CD4-positive, CD25-positive, alpha-beta regulatory T cell (primary cell): Measurements from ENCODE around the gene ELAVL2. TPM values are rescaled to one million over a fixed set of nuclear protein-coding genes. Genes with fewer than 3 reads are reported as not detected.

Experiments used
- ATAC-seq, 2 donors: fragments of 150-1000 bp; cut with Tn5 transposase; one replicate each; pipeline ENCODE4 v1.10.0; 2021; ENCODE audit warnings: low read depth in 2 of 2, moderate number of reproducible peaks in 2 of 2, moderate library complexity in 1 of 2
- DNase-seq, 3 donors: peaks; one replicate each; pipeline versions ENCODE4 v3.0.0 to v3.0.0-alpha.2; 2012 to 2022; ENCODE audit warnings: mixed read lengths in 1 of 3
- H3K27ac ChIP-seq: one replicate; pipeline ENCODE4 v1.7.0; 2013; ENCODE audit warnings: mild to moderate bottlenecking, low read length; ENCODE audit not compliant: insufficient read depth, poor library complexity, severe bottlenecking
- H3K27me3 ChIP-seq: one replicate; pipeline ENCODE4 v1.7.0; 2013; ENCODE audit warnings: low read length; ENCODE audit not compliant: control insufficient read depth, insufficient read depth
- H3K36me3 ChIP-seq: one replicate; pipeline ENCODE4 v1.7.0; 2013; ENCODE audit warnings: mild to moderate bottlenecking, low read length, moderate library complexity; ENCODE audit not compliant: control insufficient read depth, insufficient read depth
- H3K4me1 ChIP-seq: 2 replicates; pipeline ENCODE4 v1.7.0; 2013; ENCODE audit warnings: mild to moderate bottlenecking, low read length; ENCODE audit not compliant: insufficient read depth, control insufficient read depth, poor library complexity, severe bottlenecking
- H3K4me3 ChIP-seq: one replicate; pipeline ENCODE4 v1.7.0; 2013; ENCODE audit warnings: low read depth, mild to moderate bottlenecking, low read length, moderate library complexity
- H3K9me3 ChIP-seq, 2 experiments: 1 replicate in 1 of 2; 2 replicates in 1 of 2; pipeline ENCODE4 v1.7.0; 2013; ENCODE audit warnings: low read length in 2 of 2, mild to moderate bottlenecking in 1 of 2, moderate library complexity in 1 of 2; ENCODE audit not compliant: control insufficient read depth in 2 of 2
- H3K27ac Mint-ChIP-seq, 3 donors: one replicate each; pipeline ENCODE4 v1.8.0; 2020 to 2022; ENCODE audit warnings: mild to moderate bottlenecking in 3 of 3, mixed read lengths in 3 of 3, moderate library complexity in 2 of 3
- H3K27me3 Mint-ChIP-seq: one replicate; pipeline ENCODE4 v1.8.0; 2022; ENCODE audit warnings: mild to moderate bottlenecking, mixed read lengths
- H3K36me3 Mint-ChIP-seq: one replicate; pipeline ENCODE4 v1.8.0; 2020; ENCODE audit warnings: mixed read lengths
- H3K4me1 Mint-ChIP-seq, 4 donors: one replicate each; pipeline ENCODE4 v1.8.0; 2020 to 2022; ENCODE audit warnings: mixed read lengths in 4 of 4, mild to moderate bottlenecking in 1 of 4
- H3K4me3 Mint-ChIP-seq, 4 donors: one replicate each; pipeline ENCODE4 v1.8.0; 2020 to 2022; ENCODE audit warnings: mild to moderate bottlenecking in 4 of 4, mixed read lengths in 4 of 4, moderate library complexity in 3 of 4
- H3K9me3 Mint-ChIP-seq, 7 donors: one replicate each; pipeline ENCODE4 v1.8.0; 2020 to 2022; ENCODE audit warnings: mixed read lengths in 7 of 7, mild to moderate bottlenecking in 3 of 7, moderate library complexity in 2 of 7
- polyA plus RNA-seq, 4 donors: library from polyadenylated mRNA; unstranded; fragments of 300-500 nt; fragmentation: Illumina TruSeq; gene quantifications; one replicate each; pipeline ENCODE4 v1.2.3, GENCODE V29; 2021
- total RNA-seq: library from RNA; stranded (reverse); gene quantifications from one replicate; pipeline ENCODE4 v1.2.3, GENCODE V29; 2022

The ELAVL2 gene
- total and polyA plus RNA-seq, 5 donors from 2014 or later, result not detected

DNA sequence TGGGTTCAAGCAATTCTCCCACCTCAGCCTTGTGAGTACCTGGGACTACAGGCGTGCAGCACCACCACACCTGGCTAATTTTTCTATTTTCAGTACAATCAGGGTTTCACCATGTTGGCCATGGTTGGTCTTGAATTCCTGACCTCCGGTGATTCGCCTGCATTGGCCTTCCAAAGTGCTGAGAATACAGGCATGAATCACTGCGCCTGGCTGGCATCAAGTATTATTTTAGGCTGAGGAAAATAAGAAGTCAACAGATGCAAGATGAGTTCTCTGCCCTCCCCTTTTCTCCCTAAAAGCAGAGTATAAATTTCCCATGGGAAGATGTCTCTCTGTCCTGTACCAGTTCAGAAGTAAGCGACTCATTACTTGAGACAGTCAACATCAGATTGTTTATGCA lies 71.5 kb downstream of the ELAVL2 start:
- no peak overlapping the region for H3K4me3 Mint-ChIP-seq
- H3K27ac Mint-ChIP-seq, result no peak overlapping the region

DNA sequence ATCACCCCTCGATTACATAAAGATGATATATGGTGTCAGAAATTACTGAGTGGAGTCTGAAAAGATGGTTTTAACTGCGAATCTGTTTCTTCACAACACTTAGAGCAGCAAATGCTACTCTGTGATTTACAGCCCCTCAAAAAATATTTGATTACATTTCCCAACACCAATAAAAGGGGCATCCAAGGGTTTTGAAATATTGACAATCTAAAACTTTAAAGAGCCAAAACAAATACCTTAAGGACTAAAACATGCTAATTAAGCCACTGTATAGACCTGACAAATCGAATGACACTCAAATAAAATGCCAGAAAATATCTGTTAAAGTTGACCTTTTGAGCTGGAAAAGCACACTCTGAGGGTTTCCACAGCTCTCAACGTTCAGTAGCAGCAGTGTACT lies 73.2 kb downstream of the ELAVL2 start:
- Histone ChIP-seq H3K9me3 (no peaks in the 10 kb centered on the region), H3K36me3 (no peaks in the 10 kb centered on the region), H3K4me3 (no peak overlapping the region), H3K4me1 (no peaks in the 10 kb centered on the region), H3K27ac (no peak overlapping the region), H3K27me3 (no peaks in the 10 kb centered on the region)
- DNase-seq, result no peak
- no peak for ATAC-seq
- no peak overlapping the region for H3K27ac Mint-ChIP-seq
- no peaks in the 10 kb centered on the region for H3K4me1 Mint-ChIP-seq
- H3K36me3 Mint-ChIP-seq, result no peaks in the 10 kb centered on the region
- no peaks in the 10 kb centered on the region for H3K27me3 Mint-ChIP-seq
- H3K4me3 Mint-ChIP-seq, result no peak overlapping the region
- H3K9me3 Mint-ChIP-seq, result peaks cover 2 to 23% (median 3%) of the 10 kb centered on the region in 7 donors

More for the DNA sequence above, 71.5 kb downstream of the ELAVL2 start:
- peaks cover 1 to 16% (median 4%) of the 10 kb centered on the region in 7 donors for H3K9me3 Mint-ChIP-seq
- Histone ChIP-seq H3K9me3 (no peaks in the 10 kb centered on the region), H3K27ac (no peak overlapping the region), H3K4me1 (no peaks in the 10 kb centered on the region), H3K36me3 (no peaks in the 10 kb centered on the region), H3K4me3 (no peak overlapping the region), H3K27me3 (no peaks in the 10 kb centered on the region)
- no peak for DNase-seq
- no peaks in the 10 kb centered on the region for H3K4me1 Mint-ChIP-seq
- ATAC-seq, result no peak
- H3K36me3 Mint-ChIP-seq, result no peaks in the 10 kb centered on the region
- H3K27me3 Mint-ChIP-seq, result no peaks in the 10 kb centered on the region

DNA sequence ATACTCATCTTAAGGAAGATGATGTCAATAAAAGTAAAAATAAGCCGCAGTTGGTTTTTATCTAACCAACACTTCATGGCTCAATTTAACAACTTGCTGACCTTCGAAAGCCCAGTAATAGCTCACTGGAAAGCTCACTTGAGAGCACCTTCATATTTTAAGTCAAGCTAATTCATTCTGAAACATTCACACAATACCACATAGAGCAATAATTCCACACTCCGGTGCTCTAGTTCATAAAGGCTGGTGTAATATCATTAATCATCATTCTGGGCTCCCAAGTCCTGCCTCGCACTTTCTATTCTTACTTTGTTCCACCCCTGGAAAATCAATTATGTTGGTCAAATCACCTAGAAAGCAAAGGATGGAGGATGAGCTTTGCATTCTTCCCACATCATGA lies 74.4 kb downstream of the ELAVL2 start:
- Histone ChIP-seq H3K27ac (no peak overlapping the region), H3K27me3 (no peaks in the 10 kb centered on the region), H3K4me3 (no peak overlapping the region), H3K36me3 (no peaks in the 10 kb centered on the region), H3K9me3 (no peaks in the 10 kb centered on the region), H3K4me1 (no peaks in the 10 kb centered on the region)
- no peaks in the 10 kb centered on the region for H3K27me3 Mint-ChIP-seq
- H3K9me3 Mint-ChIP-seq, result peaks cover 3 to 23% (median 5%) of the 10 kb centered on the region in 7 donors
- DNase-seq (no peak), ATAC-seq (no peak)
- no peak overlapping the region for H3K4me3 Mint-ChIP-seq
- no peaks in the 10 kb centered on the region for H3K36me3 Mint-ChIP-seq
- H3K27ac Mint-ChIP-seq, result no peak overlapping the region
- no peaks in the 10 kb centered on the region for H3K4me1 Mint-ChIP-seq

DNA sequence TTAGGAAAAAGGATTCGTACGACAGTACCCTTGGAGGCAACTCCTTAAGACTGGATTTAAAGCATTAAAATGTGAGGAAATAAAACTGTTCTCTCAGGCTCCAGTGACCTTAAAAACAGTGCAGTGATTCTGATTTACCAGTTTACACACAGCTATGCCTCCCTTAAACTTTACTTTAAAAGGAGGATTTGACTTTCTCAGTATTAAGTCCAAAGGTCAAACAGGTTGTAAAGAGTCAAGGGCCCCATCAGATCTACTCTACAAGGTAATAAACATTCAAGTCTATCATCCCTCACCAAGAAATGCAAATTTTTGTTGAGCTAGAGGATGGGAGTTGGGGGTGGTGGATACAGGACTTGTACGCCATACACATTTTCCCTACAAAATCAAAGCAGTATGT lies 75.2 kb downstream of the ELAVL2 start:
- no peaks in the 10 kb centered on the region for H3K4me1 ChIP-seq
- H3K36me3 ChIP-seq, result no peaks in the 10 kb centered on the region
- no peaks in the 10 kb centered on the region for H3K9me3 ChIP-seq
- no peaks in the 10 kb centered on the region for H3K4me1 Mint-ChIP-seq
- H3K27me3 ChIP-seq, result no peaks in the 10 kb centered on the region
- H3K27ac Mint-ChIP-seq, result no peak overlapping the region
- peaks cover 0 to 21% (median 3%) of the 10 kb centered on the region in 7 donors for H3K9me3 Mint-ChIP-seq
- DNase-seq (no peak), ATAC-seq (no peak)
- H3K4me3 Mint-ChIP-seq, result no peak overlapping the region
- no peaks in the 10 kb centered on the region for H3K36me3 Mint-ChIP-seq
- no peaks in the 10 kb centered on the region for H3K27me3 Mint-ChIP-seq
- no peak overlapping the region for H3K4me3 ChIP-seq
- no peak overlapping the region for H3K27ac ChIP-seq

DNA sequence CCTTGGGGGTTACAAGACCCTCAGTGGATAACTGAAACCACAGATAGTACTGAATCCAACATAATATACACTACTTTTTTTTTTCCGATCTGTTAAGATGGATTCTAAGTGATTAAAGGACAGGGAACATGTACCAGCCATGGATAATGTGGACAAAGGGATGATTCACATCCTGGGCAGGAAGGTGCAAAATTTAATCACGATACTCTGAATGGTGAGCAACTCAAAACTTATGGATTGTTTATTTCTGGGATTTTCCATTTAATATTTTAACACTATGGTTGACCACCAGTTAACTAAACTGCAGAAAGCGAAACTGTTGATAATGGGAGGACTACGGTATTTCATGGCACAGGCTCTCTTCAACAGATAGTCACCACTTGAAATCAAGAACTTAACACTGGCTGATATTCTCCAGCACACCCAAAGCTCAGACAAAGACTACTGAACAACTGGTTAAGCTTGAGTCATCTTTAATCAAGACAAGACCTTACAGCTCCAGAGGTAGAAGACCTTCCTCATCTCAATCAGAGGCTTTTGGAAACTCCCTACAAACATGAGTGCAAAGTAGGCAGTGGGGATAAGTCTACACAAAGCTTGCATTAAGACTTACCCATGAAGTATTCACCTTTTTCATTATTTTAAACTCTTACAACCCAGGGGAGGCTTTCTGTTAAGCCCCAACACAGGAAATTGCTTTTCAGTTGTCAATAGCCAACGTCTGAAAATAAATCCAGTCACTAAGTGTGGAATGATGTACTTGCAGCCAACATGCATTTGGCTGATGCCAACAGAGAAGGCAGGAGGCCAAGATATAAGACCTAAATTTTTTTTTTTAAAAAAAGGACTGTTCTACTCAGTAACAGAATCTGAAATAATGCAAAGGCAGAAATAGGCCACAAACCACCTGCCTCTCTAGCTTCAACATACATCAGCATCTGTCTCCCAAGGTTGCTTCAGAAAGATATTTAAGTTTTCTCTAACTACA lies 78.7 kb downstream of the ELAVL2 start:
- Histone ChIP-seq H3K27ac (no peak overlapping the region), H3K4me1 (no peaks in the 10 kb centered on the region), H3K27me3 (no peaks in the 10 kb centered on the region), H3K9me3 (no peaks in the 10 kb centered on the region), H3K36me3 (no peaks in the 10 kb centered on the region), H3K4me3 (no peak overlapping the region)
- Mint-ChIP-seq H3K36me3 (no peaks in the 10 kb centered on the region), H3K27me3 (no peaks in the 10 kb centered on the region), H3K4me1 (no peaks in the 10 kb centered on the region), H3K4me3 (no peak overlapping the region), H3K9me3 (peaks cover 0 to 19% (median 3%) of the 10 kb centered on the region in 7 donors), H3K27ac (no peak overlapping the region)
- DNase-seq (no peak), ATAC-seq (no peak)

DNA sequence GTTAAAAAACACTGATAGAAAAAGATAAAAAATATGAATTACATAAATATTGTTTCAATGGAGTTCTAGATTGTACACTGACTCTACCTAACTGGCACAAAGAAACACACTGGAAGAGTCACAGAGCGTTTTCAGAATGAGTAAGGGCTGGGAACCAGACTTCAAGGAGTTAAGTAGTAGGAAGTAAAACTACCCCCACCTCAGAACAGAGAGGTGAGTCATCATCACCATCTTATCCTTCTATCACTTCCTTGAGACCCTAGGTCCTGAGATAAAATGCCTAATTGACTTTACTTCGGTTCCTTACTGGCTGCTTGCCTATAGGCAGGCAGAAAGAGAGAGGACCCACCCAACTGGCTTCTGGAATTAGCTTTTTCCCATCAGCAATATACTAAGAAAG lies 79.7 kb downstream of the ELAVL2 start:
- no peaks in the 10 kb centered on the region for H3K4me1 Mint-ChIP-seq
- no peaks in the 10 kb centered on the region for H3K27me3 Mint-ChIP-seq
- Histone ChIP-seq H3K4me1 (no peaks in the 10 kb centered on the region), H3K36me3 (no peaks in the 10 kb centered on the region), H3K9me3 (no peaks in the 10 kb centered on the region), H3K27ac (no peak overlapping the region), H3K4me3 (no peak overlapping the region), H3K27me3 (no peaks in the 10 kb centered on the region)
- peaks cover 0 to 17% (median 4%) of the 10 kb centered on the region in 7 donors for H3K9me3 Mint-ChIP-seq
- H3K36me3 Mint-ChIP-seq, result no peaks in the 10 kb centered on the region
- H3K4me3 Mint-ChIP-seq, result no peak overlapping the region
- H3K27ac Mint-ChIP-seq, result no peak overlapping the region
- ATAC-seq (no peak), DNase-seq (no peak)

DNA sequence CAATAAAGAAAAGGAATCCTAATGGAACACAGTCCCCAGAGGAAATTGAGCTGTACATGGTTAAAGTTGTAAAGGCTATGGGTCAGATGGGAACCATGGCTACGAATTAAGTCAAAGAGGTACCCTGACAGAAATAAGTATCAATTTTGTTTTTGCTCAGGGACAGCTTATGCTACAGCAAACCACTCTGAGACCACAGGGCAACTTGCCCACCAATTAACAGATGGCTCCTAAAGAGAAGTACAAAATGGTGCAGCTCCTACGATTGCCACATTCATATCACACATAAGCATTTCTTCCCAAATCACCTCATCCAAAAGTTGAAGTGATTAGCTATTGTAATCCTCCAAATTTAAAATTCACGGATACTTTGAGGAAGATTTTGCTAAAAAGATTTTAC lies 83.0 kb downstream of the ELAVL2 start:
- Histone ChIP-seq H3K27me3 (no peaks in the 10 kb centered on the region), H3K4me1 (no peaks in the 10 kb centered on the region), H3K27ac (no peak overlapping the region), H3K36me3 (no peaks in the 10 kb centered on the region), H3K4me3 (no peak overlapping the region), H3K9me3 (no peaks in the 10 kb centered on the region)
- Mint-ChIP-seq H3K27ac (no peak overlapping the region), H3K27me3 (no peaks in the 10 kb centered on the region), H3K4me3 (no peak overlapping the region), H3K36me3 (no peaks in the 10 kb centered on the region), H3K9me3 (peaks cover 3 to 23% (median 5%) of the 10 kb centered on the region in 7 donors), H3K4me1 (no peaks in the 10 kb centered on the region)
- no peak for DNase-seq
- ATAC-seq, result no peak

DNA sequence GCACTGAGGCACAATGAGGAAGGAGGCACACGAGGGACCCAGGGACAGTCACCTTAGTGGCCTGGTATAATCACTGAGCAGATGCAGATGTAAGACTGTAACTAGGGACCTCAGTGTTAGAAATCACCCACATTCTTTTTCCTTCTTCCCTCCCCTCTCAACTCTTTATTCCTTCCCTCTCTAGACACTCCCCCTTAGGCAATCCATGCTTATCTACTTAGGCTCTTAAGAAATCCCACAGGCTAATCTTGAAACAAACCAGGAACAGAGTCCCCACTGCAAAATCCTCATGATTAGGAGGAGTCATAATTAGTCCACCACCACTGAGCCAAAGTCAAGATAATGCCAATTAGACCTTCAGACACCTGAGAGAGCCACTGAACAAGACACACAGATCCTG lies 84.7 kb downstream of the ELAVL2 start:
- Histone ChIP-seq H3K27me3 (no peaks in the 10 kb centered on the region), H3K9me3 (no peaks in the 10 kb centered on the region), H3K36me3 (no peaks in the 10 kb centered on the region), H3K4me1 (no peaks in the 10 kb centered on the region), H3K27ac (no peak overlapping the region), H3K4me3 (no peak overlapping the region)
- ATAC-seq (no peak), DNase-seq (no peak)
- Mint-ChIP-seq H3K36me3 (no peaks in the 10 kb centered on the region), H3K4me3 (no peak overlapping the region), H3K27ac (no peak overlapping the region), H3K4me1 (no peaks in the 10 kb centered on the region), H3K9me3 (peaks cover 4 to 20% (median 6%) of the 10 kb centered on the region in 7 donors), H3K27me3 (no peaks in the 10 kb centered on the region)
